GM19463 (cell line): Measurements from ENCODE around the gene PRKN.

Source experiments
- ATAC-seq: cut with Tn5 transposase; IDR thresholded peaks from one replicate; pipeline ENCODE4 v1.9.1; 2021; ENCODE audit warnings: mild to moderate bottlenecking, moderate library complexity; ENCODE audit not compliant: unreplicated experiment

Gene PRKN

GRCh38 chr6:162711376-162711775, 16.2 kb downstream of the PRKN start:
- ATAC-seq: no peak

GRCh38 chr6:162710936-162711335, 16.6 kb downstream of the PRKN start:
- ATAC-seq: no peak

GRCh38 chr6:162710419-162710818, 17.1 kb downstream of the PRKN start:
- ATAC-seq: no peak

- ATAC-seq: no peak
Observed at GRCh38 chr6:162709431-162709830, 18.1 kb downstream of the PRKN start.

- no peak for ATAC-seq
Observed at GRCh38 chr6:162708971-162709370, 18.6 kb downstream of the PRKN start.

- ATAC-seq: no peak
Observed at GRCh38 chr6:162706232-162706631, 21.3 kb downstream of the PRKN start.

- ATAC-seq: no peak
Observed at GRCh38 chr6:162705736-162706135, 21.8 kb downstream of the PRKN start.

- ATAC-seq: no peak
Observed at GRCh38 chr6:162704001-162704400, 23.6 kb downstream of the PRKN start.

GRCh38 chr6:162702446-162702845, 25.1 kb downstream of the PRKN start:
- ATAC-seq: no peak

- no peak for ATAC-seq
Observed at GRCh38 chr6:162701551-162701950, 26.0 kb downstream of the PRKN start.

- ATAC-seq: no peak
Observed at GRCh38 chr6:162700966-162701365, 26.6 kb downstream of the PRKN start.

- no peak for ATAC-seq
Observed at GRCh38 chr6:162699961-162700360, 27.6 kb downstream of the PRKN start.

GRCh38 chr6:162698440-162698839, 29.1 kb downstream of the PRKN start:
- ATAC-seq: no peak

- ATAC-seq: no peak
Observed at GRCh38 chr6:162697872-162698403, 29.6 kb downstream of the PRKN start.

GRCh38 chr6:162690158-162690557, 37.4 kb downstream of the PRKN start:
- no peak for ATAC-seq

- no peak for ATAC-seq
Observed at GRCh38 chr6:162688751-162689345, 38.7 kb downstream of the PRKN start.

GRCh38 chr6:162685586-162685985, 42.0 kb downstream of the PRKN start:
- ATAC-seq: no peak

GRCh38 chr6:162684961-162685360, 42.6 kb downstream of the PRKN start:
- ATAC-seq: no peak

GRCh38 chr6:162684052-162684451, 43.5 kb downstream of the PRKN start:
- ATAC-seq: no peak

GRCh38 chr6:162683135-162683534, 44.4 kb downstream of the PRKN start:
- ATAC-seq: no peak

- no peak for ATAC-seq
Observed at GRCh38 chr6:162681447-162681846, 46.1 kb downstream of the PRKN start.

- ATAC-seq: no peak
Observed at GRCh38 chr6:162680871-162681270, 46.7 kb downstream of the PRKN start.

- no peak for ATAC-seq
Observed at GRCh38 chr6:162680367-162680766, 47.2 kb downstream of the PRKN start.
